Peyer's patch (tissue), 4 donors: ENCODE data around the gene NHSL2.

Experiments used
- POLR2A ChIP-seq, 2 donors: fragments of 450-650 bp; IDR thresholded peaks; one replicate each; pipeline ENCODE4 v1.5.1; 2017; ENCODE audit warnings: antibody characterized with exemption in 2 of 2, mild to moderate bottlenecking in 2 of 2, moderate library complexity in 2 of 2
- TF ChIP-seq, protein P1 (sequence below), 6 experiments: fragments of 450-650 bp in 4 of 6; fragments of 200-600 bp in 2 of 6; sonication (generic) in 1 of 6; IDR thresholded peaks; one replicate each; pipeline ENCODE4 v1.5.1; 2017 to 2019; ENCODE audit warnings: antibody characterized with exemption in 6 of 6, mild to moderate bottlenecking in 3 of 6, moderate library complexity in 1 of 6

DNA sequence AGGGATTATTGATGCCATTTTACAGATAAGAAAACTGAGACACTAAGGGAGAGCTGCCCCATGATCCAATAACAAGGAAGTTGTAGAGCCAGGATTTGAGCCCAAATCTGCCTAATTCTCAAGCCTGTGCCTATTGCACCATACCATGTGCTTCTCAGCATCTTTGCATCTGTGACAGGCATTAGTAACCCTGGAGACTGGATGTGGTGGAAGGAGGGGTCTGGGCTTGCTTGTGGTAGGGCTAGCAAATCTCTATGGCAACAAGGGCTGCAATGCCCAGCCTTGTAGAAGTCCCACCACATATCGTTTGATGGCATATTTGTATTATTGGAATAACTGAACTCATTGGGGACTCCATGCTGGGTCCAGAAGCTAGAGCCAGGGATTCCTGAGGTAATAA, 163.0 kb downstream of the NHSL2 start:
- TF ChIP-seq POLR2A (IDR thresholded peaks at IDR 0.05): no peak
- TF ChIP-seq, protein P1, sequence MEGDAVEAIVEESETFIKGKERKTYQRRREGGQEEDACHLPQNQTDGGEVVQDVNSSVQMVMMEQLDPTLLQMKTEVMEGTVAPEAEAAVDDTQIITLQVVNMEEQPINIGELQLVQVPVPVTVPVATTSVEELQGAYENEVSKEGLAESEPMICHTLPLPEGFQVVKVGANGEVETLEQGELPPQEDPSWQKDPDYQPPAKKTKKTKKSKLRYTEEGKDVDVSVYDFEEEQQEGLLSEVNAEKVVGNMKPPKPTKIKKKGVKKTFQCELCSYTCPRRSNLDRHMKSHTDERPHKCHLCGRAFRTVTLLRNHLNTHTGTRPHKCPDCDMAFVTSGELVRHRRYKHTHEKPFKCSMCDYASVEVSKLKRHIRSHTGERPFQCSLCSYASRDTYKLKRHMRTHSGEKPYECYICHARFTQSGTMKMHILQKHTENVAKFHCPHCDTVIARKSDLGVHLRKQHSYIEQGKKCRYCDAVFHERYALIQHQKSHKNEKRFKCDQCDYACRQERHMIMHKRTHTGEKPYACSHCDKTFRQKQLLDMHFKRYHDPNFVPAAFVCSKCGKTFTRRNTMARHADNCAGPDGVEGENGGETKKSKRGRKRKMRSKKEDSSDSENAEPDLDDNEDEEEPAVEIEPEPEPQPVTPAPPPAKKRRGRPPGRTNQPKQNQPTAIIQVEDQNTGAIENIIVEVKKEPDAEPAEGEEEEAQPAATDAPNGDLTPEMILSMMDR (IDR thresholded peaks at IDR 0.05): no peak
